GM18526 (cell line): Measurements from ENCODE around the gene FOXI1.

Experiments
- POLR2A ChIP-seq: IDR thresholded peaks from 3 replicates; pipeline ENCODE4 v1.6.1; 2011; ENCODE audit not compliant: insufficient read length; ENCODE audit errors: extremely low read depth

The FOXI1 gene

GRCh38 chr5:170135796-170136490 lies 30.2 kb downstream of the FOXI1 start:
- TF ChIP-seq POLR2A, result no peak

- no peak for TF ChIP-seq POLR2A
These were observed 30.8 kb downstream of the FOXI1 start for GRCh38 chr5:170136506-170136905.

- TF ChIP-seq POLR2A, result no peak
These were observed 32.1 kb downstream of the FOXI1 start for GRCh38 chr5:170137694-170138214.

GRCh38 chr5:170138273-170138672 lies 32.6 kb downstream of the FOXI1 start:
- TF ChIP-seq POLR2A, result no peak

GRCh38 chr5:170139786-170140335 lies 34.2 kb downstream of the FOXI1 start:
- TF ChIP-seq POLR2A, result no peak

- TF ChIP-seq POLR2A, result no peak
These were observed 35.9 kb downstream of the FOXI1 start for GRCh38 chr5:170141636-170142035.

GRCh38 chr5:170142196-170142595 lies 36.5 kb downstream of the FOXI1 start:
- no peak for TF ChIP-seq POLR2A

GRCh38 chr5:170143091-170143490 lies 37.4 kb downstream of the FOXI1 start:
- TF ChIP-seq POLR2A, result no peak

GRCh38 chr5:170143710-170144109 lies 38.0 kb downstream of the FOXI1 start:
- TF ChIP-seq POLR2A, result no peak

GRCh38 chr5:170144286-170145023 lies 38.8 kb downstream of the FOXI1 start:
- TF ChIP-seq POLR2A, result no peak

GRCh38 chr5:170145462-170145861 lies 39.8 kb downstream of the FOXI1 start:
- no peak for TF ChIP-seq POLR2A

- no peak for TF ChIP-seq POLR2A
These were observed 41.5 kb downstream of the FOXI1 start for GRCh38 chr5:170147051-170147752.

- no peak for TF ChIP-seq POLR2A
These were observed 42.1 kb downstream of the FOXI1 start for GRCh38 chr5:170147753-170148264.

- no peak for TF ChIP-seq POLR2A
These were observed 42.9 kb downstream of the FOXI1 start for GRCh38 chr5:170148430-170149205.

- TF ChIP-seq POLR2A, result no peak
These were observed 43.5 kb downstream of the FOXI1 start for GRCh38 chr5:170149206-170149515.
